GM21717 (cell line): ENCODE measurements around the gene ARHGAP32.

Experiments
- ATAC-seq: cut with Tn5 transposase; IDR thresholded peaks from one replicate; pipeline ENCODE4 v1.9.1; 2021; ENCODE audit warnings: mild to moderate bottlenecking, moderate library complexity; ENCODE audit not compliant: unreplicated experiment

ARHGAP32 gene

GRCh38 chr11:129117595-129118350, 74.4 kb downstream of the ARHGAP32 start:
- peak; percentile 69 for ATAC-seq

- ATAC-seq: no peak
These were observed 76.2 kb downstream of the ARHGAP32 start for GRCh38 chr11:129115652-129116586.

GRCh38 chr11:129109701-129110100, 82.4 kb downstream of the ARHGAP32 start:
- ATAC-seq: no peak

GRCh38 chr11:129106788-129107187, 85.3 kb downstream of the ARHGAP32 start:
- no peak for ATAC-seq

DNA sequence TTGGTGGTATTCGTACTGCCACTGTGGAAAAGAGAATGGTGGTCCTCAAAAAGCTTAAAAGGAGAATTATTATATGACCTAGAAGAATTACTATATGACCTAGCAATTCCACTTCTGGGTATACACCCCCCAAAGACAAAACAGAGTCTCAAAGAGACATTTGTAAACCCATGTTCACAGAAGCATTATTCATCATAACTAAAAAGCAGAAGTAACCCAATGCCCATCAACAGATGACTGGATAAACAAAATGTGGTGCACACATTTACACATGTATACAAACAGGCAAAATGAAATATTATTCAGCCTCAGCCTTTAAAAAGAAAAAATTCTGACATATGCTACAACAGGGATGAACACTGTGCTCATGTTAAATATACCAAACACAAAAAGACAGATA, 89.4 kb downstream of the ARHGAP32 start:
- ATAC-seq: no peak

DNA sequence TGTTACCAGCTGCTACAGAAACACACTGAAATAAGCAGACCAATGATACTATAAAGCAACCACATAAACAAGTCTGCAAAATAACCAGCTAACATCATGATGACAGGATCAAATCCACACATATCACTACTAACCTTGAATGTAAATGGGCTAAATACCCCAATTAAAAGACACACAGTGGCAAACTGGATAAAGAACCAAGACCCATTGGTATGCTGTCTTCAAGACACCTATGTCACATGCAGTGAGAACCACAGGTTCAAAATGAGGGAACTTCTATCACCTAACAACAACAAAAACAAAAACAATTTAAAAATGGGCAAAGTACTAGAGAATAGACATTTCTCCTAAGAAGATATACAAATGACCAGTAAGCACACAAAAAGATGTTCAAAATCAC, 89.9 kb downstream of the ARHGAP32 start:
- no peak for ATAC-seq

DNA sequence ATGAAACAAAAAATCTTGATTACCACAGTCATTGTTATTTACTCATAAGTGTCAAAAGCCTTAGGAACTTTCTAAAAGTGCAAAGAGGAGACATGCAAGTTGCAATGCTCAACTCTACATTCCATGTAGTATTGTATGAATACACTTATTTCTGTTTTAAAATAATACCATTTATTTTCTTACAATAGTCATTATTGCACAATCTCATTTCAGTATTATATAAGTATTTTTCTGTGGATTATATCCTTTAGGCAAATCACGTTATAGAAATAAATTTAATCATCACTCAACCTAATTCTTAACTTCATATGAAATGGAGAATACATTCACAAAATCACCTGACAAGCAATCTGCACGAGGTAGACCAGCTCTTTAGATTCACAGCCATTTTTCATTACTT, 98.8 kb downstream of the ARHGAP32 start:
- ATAC-seq: no peak

- ATAC-seq: no peak
These were observed 102.1 kb downstream of the ARHGAP32 start for GRCh38 chr11:129090056-129090455.

DNA sequence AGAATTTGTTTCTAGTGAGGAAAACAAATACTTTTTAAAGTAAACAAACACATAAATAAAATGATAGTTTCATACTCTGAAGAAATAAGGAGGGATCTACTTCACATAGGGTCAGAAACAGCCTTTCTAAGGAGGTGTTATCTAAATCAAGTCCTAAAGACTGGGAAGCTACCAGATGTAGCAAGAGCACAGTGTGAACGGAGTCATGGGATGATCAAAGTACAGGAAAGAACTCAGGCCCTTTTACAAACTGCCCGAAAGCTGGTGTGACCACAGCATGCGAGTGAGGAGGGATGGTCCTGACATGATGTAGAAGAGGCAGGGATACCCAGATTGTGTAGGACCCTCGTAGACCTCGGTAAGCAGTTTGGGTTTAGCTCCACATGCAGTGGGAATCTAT, 102.8 kb downstream of the ARHGAP32 start:
- no peak for ATAC-seq

GRCh38 chr11:129086976-129087375, 105.1 kb downstream of the ARHGAP32 start:
- ATAC-seq: no peak

- ATAC-seq: no peak
These were observed 114.9 kb downstream of the ARHGAP32 start for GRCh38 chr11:129077191-129077590.

DNA sequence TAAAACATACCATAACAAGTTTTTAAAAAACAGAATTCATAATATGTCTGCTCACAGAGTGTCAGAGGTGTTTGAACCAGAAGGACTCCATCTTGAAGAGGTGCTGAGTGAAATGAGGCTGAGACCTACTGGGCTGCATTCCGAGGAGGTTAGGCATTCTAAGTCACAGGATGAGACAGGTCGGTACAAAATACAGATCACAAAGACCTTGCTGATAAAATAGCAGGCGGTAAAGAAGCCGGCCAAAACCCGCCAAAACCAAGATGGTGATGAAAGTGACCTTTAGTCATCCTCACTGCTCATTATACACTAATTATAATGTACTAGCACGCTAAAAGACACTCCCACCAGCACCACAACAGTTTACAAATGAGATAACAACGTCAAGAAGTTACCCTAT, 116.4 kb downstream of the ARHGAP32 start:
- no peak for ATAC-seq

DNA sequence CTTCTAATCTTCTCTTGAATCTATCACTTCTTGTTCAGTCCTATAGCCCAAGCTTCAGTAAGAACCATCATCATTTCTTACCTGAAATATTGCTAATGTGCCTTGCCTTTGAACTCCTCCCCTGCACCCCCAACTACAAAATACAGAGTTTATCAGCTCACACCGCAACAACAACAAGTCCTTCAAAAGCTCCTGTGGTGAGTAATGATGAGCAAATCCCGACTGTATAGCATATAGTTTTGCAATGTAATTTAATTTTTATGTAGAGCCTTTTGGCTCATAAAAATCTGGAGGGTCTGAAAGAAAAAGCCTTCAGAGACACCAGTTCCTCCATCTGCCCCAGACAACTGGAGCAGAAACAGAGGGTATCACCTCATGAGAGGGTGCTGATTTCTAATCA, 124.7 kb downstream of the ARHGAP32 start:
- ATAC-seq: no peak

GRCh38 chr11:129066229-129066628, 125.9 kb downstream of the ARHGAP32 start:
- no peak for ATAC-seq

- no peak for ATAC-seq
These were observed 129.0 kb downstream of the ARHGAP32 start for GRCh38 chr11:129063118-129063517.

GRCh38 chr11:129061492-129062230, 130.5 kb downstream of the ARHGAP32 start:
- ATAC-seq: no peak

DNA sequence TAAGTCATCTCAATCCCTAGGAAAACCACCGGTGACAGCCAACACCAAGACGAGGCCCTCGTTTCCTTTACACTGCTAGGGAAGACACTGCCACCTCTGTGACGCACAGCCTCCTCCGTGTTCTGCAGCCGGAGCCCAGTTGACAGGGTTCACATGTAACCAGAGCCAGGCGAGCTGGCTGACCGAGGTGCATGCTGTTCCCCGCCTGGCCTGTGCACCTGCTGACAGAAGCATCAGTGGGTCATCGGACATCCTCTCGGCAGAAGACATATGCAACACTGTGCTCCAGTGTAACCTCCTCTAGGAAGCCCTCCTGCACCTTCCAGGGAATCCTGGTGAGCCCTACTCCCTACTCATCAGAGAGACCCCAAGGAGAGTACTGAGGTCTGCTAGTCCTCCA, 135.2 kb downstream of the ARHGAP32 start:
- ATAC-seq: no peak

DNA sequence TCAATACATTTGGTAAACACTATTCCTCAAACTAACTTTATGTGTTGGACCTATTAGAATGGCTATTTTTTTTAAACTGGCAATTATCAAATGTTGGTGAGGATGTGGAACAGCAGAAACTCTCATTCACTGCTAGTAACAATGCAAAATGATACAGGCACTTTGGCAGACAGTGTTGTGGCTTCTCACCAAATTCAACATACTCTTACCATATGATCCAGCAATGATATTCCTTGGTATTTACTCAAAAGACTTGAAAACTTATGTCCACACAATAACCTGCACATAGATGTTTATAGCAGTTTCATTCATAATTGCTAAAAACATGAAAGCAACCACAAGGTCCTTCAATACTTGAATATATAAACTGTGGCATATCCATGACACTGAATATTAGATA, 136.9 kb downstream of the ARHGAP32 start:
- ATAC-seq: no peak

GRCh38 chr11:129048911-129049310, 143.2 kb downstream of the ARHGAP32 start:
- no peak for ATAC-seq

DNA sequence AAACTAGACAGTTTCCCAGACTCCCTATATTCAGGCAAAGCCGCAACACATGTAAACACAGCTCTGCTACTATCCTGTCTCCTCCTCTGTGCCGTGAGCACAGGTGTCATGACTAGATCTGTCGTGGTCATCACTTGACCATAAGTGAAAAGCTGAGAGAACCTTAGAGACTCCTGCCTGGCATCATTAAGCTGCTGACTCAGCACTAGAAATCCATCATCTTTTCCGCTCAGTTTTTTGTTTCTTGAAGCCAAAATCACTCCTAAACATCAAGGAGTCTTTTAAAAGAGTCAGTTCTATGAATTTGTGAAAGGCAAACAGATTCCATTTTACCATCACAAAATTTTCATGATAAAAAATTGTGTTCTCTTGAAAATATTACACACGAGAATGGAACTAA, 147.0 kb downstream of the ARHGAP32 start:
- ATAC-seq: no peak

- ATAC-seq: no peak
These were observed 149.6 kb downstream of the ARHGAP32 start for GRCh38 chr11:129042503-129042902.
